GM19025 (cell line): ENCODE measurements around the gene CHD9.
"Not testable (repeated sequence)": the region's sequence is repeated elsewhere in the genome, so short reads cannot be mapped to it uniquely, and the experiment has no call there.

ENCODE experiments used
- ATAC-seq: cut with Tn5 transposase; IDR thresholded peaks from one replicate; pipeline ENCODE4 v1.9.1; 2021; ENCODE audit warnings: mild to moderate bottlenecking, low read depth, moderate library complexity; ENCODE audit not compliant: unreplicated experiment

CHD9 gene

DNA sequence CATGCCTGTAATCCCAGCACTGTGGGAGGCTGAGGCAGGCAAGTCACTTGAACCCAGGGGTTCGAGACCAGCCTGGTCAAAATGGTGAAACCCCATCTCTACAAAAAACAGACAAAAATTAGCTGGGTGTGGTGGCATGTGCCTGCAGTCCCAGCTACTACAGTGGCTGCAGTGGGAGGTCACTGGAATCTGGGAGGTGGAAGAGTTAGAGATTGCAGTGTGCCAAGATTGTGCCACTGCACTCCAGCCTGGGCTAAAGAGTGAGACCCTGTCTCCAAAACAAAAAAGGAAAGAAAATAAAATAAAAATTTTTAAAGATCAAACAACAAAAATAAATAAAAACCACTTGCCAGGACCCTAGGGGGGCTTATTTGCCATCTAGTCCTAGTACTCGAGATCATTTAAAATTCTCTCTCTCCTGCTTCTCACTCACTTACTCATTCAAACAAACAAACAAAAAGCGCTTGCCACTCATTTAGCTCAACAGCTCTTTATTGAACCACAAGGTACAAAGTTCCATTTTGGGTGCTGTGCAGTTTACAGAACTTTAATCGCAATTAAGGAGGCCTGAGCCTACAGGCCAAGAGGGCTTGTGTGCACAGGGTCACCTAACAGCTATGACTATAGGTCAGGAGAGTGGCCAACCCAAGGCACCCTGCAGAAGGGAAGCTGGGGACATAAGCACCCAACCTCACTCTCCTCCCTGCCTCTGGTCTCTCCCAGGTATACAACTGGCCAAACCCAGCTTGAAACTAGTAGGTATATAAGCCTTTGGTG, 6.5 kb upstream of the CHD9 start:
- ATAC-seq: no peak

DNA sequence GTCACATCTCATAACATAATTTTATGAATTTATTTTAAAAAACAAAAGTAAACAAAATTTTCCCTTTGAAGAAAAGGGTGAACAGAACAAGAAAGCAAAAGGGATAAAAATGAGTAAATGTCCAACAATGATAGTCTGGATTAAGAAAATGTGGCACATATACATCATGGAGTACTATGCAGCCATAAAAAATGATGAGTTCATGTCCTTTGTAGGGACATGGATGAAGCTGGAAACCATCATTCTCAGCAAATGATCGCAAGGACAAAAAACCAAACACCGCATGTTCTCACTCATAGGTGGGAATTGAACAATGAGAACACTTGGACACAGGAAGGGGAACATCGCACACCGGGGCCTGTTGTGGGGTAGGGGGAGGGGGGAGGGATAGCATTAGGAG, 3.5 kb upstream of the CHD9 start:
- not testable (repeated sequence) for ATAC-seq

DNA sequence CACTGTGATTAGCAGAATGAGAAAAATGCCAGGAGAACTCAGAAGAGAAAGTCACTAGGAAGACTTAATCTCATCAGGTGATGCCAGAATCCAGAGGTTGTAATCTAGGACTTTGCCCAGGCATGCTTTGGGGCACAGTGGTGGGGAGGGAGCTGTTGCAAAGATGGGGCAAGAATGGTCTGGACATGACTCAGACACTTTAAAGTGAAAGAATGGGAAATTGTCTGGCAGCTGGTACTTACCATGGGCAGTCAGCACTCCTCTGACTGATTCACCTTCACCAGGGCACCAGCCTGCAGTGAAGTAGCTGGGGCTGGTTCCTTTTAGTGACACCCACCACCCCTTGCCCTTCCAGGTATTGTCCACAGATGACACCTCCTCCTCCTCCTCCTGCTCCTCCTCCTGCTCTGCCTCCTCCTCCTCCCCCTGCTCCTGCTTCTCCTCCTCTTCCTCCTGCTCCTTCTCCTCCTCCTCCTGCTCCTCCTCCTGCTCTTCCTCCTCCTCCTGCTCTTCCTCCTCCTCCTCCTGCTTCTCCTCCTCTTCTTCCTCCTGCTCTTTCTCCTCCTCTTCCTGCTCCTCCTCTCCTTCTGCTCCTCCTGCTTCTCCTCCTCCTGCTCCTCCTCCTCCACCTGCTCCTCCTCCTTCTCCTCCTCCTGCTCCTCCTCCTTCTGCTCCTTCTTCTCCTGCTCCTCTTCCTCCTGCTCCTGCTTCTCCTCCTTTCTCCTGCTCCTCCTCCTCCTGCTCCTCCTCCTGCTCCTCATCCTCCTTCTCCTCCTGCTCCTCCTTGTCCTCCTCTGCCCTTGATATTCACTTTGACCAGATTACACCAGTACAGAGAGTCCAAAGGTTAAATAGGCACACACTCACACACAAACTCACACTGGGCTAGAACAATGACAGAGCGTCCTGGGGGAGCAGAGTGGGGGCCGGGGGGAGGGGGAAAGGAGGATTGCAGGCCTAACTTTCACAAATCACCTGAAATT, 2.0 kb upstream of the CHD9 start, which contains the start of gene CHD9NB:
Gene CHD9NB (minus strand): TSS at position 379 of the 983 bp plus-strand sequence. CDS start 8,739 bp downstream, outside the sequence.
- no peak for ATAC-seq

DNA sequence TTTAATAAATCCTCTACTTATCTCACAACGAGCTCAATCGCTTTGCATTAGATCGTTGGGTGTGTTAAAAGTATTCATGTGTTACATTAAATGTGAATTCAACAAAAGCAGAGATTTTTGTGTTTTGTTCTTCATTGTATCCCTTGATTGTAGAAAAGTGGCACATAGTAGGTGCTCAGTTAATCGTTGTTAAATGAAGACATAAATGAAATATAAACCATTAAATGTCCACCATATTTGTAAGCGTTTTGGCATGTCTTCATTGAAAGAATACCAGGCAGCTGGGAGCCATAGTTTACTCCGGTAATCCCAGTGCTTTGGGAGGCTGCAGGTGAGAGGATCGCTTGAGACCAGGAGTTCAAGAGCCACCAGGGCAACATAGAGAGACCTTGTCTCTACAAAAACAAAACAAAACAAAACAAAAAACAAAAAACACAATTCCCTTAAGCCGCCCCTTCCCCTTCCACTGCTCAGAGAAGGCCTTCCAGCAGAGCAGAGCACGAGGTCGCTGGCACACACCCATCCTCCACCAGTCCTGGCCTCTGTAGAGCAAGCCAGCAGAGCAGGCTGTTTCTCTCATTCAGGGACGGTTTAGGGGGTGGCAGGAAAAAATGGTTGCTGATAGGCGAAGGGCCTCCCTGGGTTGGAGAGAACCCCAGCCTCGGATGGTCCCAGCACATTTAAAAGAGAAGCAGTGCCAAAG, 673 bp upstream of the CHD9 start:
- ATAC-seq: peak; percentile 8

DNA sequence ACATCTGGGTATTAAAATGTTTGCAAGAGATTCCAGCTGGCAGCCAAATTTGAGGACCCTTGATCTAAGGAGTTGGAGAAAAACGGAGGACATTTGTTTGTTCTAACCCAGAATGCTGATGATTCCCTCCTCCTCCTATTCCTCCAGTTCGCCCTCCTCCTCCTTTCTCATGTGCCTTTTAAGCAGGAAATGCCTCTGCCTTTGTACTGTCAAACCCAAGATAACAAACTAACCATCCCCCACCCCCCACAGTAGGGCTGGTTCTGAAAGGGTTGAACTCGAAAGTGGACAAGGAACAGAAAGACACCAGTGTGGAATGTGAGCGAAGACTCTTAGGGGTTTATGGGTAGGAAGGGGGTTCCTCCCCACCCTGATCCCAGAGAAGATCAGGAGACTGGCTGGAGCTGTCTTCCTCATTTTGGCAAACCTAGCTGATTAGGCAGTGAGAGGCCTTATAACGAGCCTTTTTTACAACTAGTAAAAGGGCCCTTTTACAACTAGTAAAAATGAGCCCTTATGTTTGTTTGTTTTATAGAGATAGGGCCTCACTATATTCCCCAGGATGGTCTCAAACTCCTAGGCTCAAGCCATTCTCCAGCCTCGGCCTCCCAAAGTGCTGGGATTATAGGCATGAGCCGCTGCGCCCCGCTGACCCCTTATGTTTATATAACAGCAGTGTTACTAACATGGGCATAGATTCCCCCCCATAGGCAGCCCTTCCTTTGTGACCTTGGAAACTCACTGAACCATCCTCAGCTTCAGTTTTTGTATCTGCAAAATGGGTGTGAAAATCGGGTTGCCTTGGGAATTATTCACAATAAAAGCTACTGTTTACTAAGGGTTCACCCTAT, 975 bp downstream of the CHD9 start:
- no peak for ATAC-seq

DNA sequence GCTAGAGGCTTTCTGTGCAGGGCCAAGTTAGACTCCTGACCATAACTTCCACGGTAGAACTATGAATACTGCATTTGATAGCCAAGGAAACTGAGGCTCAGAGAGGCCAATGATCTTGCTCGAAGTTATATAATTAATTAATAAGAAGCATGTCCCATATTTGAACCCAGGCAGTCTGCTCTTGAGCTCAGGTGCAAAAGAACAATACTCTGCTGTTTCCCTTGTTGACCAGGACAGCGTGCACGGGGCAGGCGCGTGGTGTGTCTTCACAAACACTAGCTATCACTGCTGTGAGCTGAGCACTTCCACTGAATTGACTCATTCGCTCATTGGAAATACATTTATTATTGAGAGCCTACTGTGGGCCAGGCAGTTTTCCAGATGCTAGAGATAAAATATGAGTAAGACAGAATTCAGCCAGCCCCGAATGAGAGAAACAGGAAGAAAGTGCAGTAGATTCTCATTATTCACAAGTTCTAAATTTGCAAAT, 1.6 kb downstream of the CHD9 start:
- ATAC-seq: no peak

DNA sequence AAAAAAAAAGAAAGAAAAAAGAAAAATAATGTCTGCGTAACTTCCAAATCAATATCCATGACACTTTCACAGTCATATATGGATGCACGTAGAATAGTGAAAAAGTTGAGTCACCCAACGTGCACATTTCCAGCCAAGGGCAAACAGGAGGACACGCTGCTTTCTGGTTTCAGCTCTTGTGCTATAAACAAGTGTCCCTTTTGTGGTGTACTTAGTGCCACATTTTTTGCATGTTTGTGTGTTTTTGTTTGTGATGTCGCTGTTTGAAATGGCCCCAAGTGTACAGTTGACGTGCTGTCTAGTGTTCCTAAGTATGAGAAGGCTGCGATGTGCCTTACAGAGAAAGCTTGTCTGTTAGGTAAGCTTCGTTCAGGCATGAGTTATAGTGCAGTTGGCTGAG, 2.9 kb downstream of the CHD9 start:
- no peak for ATAC-seq

DNA sequence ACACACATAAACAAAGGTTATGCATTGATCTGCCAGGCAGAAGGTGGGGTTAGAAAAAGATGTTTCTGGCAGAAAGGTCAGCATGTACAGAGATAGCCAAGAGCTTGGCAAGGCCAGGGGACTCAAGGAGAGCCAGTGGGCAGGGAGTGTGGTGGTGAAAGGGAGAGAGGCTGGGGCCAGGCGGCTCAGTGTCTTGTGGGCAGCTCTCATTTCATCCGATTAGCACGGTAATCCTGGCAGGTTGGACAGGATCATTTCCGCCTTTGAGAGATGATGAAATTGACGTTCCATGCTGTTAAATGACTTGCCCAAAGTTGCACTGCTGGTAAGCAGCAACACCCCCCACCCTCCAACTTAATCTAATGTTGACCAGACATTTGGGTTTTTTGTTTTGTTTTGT, 3.6 kb downstream of the CHD9 start:
- no peak for ATAC-seq

DNA sequence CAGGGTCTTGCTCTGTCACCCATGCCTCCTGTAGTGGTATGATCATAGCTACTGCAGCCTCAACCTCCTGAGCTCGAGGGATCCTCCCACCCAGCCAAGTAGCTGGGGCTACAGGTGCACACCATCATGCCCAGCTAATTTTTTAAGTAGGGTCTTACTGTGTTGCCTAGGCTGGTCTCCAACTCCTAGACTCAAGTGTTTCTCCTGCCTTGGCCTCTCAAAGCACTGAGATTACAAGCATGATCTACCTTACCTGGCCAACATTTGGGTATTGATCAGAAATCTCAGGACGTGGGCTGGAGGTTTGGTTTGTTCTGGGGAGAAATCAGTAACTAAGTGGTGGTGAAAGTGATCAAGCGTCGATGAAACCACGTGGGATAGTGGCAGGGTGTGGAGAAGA, 4.1 kb downstream of the CHD9 start:
- ATAC-seq: no peak

DNA sequence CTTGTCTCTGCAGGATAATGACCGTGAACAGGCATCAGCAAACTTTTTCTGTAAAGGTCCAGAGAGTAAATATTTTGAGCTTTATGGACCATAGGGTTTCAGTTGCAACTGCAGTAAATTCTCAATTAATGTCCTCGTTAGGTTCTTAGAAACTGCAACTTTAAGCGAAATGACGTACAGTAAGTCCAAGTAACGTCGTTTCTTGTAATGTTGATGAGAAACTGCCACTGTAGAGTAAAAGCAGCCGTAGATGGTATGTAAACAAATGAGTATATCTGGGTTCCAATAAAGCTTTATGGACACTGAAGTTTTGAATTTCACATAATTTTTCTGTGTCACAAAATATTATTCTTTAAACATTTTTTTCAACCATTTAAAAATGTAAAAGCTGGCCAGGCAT, 4.9 kb downstream of the CHD9 start:
- ATAC-seq: no peak

DNA sequence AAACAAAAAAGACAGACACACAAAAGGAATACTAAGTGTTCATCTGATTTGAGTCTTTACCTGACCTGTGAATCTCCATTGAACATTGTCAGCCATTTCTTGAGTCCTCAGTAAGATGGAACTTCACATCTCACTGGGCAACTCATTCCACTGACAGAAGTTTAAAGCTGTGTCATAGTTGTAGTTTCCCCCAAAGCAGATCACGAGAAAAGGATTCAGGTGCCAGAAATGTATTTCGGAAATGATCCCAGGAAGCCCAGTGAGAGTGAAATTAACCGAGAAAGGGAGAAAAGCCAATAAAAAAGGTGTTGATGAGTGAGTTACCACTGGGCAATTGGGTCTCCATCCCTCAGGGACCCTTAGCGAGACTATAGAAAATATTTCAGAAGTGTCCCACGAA, 6.5 kb downstream of the CHD9 start:
- ATAC-seq: peak; percentile 8

DNA sequence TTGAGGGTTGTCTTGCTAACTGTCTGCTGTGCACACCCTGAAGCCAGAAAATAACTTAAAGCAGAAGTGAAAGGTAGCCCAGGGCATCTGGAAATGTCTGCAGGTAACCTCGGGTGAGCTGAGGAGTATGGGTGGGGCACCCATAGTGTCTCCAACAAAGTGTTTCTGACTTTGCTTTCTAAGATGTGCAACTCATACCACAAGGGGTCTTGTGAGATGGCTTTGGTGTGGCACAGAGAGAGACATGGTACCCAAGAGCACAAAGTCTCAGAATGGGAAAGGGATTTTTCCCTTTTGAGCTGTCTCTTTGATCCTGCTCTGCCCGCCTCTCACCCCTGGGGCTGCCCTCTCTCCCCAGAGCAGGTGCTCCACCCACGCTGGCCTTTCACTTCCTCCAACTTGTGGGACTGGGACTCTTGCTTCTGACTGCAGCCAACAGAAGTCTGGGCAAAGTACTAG, 6.9 kb downstream of the CHD9 start:
- peak; percentile 81 for ATAC-seq

DNA sequence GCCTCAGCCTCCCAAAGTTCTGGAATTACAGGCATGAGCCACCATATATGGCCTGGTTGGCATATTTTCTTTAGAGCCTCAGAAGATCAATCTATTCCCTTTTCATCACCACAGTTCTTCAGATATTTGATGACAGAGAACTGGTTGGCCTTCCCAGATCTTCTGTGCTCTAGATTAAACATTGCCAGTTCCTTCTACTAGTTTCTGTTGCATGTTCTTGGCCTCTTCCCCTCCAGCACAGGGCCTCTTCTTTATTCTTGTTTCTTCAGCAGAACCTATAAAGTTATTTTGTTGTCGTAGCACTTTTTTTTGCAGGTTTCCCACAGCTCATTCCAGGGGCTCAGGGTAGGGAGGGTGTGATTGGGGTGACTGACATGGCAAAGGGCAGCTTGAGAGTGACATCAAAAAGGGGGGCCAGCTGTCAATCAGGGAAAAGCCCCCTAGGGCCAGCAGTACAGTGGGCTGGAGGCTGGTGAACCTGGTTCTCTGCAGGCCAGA, 9.3 kb downstream of the CHD9 start:
- ATAC-seq: no peak

DNA sequence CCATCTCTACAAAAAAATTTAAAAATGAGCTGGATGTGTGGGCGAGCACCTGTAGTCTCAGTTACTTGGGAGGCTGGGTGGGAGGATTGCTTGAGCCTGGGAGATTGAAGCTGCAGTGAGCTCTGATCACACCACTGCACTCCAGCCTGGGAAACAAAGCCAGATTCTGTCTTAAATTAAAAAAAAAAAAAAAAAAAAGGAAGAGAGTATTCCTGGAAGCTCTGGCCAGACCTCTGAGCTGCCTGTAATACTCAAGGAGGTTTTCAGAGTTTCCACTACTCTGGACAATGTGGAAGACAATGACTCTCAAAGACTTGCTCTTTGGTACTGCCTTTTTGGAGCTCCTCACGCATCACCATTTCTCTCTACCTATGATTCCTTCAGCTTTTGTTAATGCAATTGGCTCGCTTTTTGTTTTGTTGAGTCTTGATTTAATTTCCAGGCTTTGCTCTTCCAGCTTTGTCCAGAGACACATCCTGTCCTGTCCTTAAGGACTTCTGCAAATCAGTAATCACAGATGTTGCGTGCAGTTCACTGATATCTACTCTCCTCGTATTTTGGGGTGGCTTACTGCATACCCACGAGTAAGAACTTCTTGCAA, 10.8 kb downstream of the CHD9 start:
- no peak for ATAC-seq

DNA sequence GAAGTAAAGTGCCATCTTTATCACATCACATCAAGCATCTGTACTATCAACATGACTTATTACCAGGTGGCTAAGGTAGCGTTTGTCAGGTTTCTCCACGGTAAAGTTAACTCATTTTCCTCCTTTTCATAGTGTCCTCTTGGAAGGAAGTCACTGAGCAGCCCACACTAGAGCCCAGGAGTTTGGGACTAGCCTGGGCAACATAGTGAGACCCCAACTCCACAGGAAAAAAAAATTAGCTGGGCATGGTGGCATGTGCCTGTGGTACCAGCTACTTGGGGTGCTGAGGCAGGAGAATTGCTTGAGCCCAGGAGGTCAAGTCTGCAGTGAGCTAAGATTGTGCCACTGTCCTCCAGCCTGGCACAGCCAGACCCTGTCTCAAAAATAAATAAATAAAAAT, 12.9 kb downstream of the CHD9 start:
- ATAC-seq: no peak

DNA sequence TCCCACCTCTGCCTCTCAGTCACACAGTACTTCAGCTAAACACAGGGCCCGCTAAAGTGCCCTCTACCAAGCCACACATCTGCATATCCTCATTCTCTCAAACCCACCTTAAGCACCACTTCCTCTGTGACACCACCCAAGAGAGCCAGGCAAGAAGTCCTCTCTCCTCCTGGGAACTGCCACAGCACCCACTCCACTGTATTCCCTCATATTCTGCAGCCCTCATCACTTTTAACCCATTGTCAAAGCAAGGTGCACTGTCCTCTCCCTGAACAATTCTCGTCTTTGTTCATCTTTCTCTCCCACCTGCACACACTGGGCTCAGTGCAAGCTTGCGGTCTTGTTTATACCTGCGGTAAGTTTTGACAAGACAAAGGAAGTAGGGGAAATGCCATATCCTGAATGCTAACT, 13.6 kb downstream of the CHD9 start:
- peak; percentile 59 for ATAC-seq

DNA sequence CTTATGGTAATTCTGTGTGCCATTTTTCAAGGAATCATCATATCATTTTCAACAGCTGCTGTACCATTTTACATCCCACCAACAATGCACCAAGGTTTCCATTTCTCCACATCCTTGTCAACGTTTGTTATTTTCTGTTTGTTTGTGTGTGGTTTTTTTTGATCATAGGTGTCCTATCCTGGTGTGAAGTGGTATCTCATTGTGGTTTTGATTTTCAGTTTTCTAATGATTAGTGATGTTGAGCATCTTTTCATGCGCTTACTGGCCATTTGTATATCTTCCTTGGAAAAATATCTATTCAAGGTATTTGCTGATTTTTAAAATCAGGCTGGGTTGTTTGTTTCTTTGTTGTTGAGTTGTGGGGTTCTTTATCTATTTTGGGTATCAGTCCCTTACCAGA, 15.0 kb downstream of the CHD9 start:
- no peak for ATAC-seq

DNA sequence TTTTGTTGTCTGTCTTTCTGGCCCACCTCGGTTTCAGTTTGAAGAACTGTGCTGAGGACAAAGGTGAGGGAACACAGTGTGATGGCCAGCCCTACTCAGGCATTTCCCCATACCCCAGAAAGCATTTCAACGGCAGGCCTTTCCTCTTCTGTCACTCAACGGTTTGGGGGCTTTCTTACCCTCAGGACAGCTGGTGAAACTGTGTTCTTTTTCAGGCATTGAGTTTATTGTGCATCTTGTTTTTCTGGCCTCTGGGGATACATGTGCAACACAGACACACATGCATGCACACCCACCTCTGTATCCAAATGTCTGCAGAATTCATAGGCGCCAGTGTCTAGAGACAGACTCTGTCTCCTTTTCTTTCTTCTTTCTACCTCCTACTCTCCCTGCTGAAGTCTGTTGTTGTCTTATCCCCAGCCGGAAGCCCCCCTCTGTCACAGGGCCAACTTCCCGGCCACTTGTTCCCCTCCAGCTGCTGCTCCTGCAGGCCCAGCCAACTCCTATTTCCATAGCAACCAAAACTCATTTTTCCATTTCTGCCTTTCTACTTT, 17.0 kb downstream of the CHD9 start:
- peak; percentile 52 for ATAC-seq

DNA sequence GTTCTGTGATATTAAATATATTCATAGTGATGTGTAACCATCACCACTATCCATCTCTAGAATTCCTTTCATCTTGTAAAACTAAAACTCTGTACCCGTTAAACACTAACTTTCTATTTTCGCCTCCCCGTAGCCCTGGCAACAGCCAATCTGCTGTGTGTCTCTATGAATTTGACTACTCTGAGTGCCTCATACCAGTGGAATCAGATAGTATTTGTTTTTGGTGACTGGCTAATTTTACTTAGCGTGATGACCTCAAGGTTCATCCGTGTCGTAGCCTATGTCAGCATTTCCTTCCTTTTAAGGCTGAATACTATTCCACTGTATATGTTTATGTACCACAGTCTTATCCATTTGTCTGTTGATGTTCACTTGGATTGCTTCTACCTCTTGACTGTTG, 18.2 kb downstream of the CHD9 start:
- no peak for ATAC-seq
